Lower leg skin (tissue), 4 donors: ENCODE results near the gene HLA-DMB. TPM values are rescaled to one million over a fixed set of nuclear protein-coding genes. Genes with fewer than 3 reads are reported as not detected.

Experiments used
- DNase-seq, 2 donors: peaks; one replicate each; pipeline ENCODE4 v3.0.0-alpha.2; 2019; ENCODE audit warnings: low spot score in 2 of 2
- H3K4me3 ChIP-seq: fragments of 200-600 bp; sonication (generic); 2 replicates; pipeline ENCODE4 v1.5.1; 2017; ENCODE audit warnings: mild to moderate bottlenecking, low read depth; ENCODE audit not compliant: poor library complexity, severe bottlenecking
- CTCF ChIP-seq, 3 donors: fragments of 450-650 bp; IDR thresholded peaks; one replicate each; pipeline ENCODE4 v1.5.1; 2016; ENCODE audit warnings: antibody characterized with exemption in 3 of 3, mild to moderate bottlenecking in 3 of 3, moderate library complexity in 2 of 3
- POLR2A ChIP-seq, 2 donors: fragments of 450-650 bp; IDR thresholded peaks; one replicate each; pipeline ENCODE4 v1.6.1; 2016 to 2017; ENCODE audit warnings: antibody characterized with exemption in 2 of 2, mild to moderate bottlenecking in 1 of 2, moderate library complexity in 1 of 2
- WGBS, 2 donors: methylation state at CpG; one replicate each; pipeline ENCODE4 v1.1.5; 2018; 5-methylcytosine and 5-hydroxymethylcytosine counted together
- intact Hi-C: fragments of 100-400 bp; cut with DNase I; formaldehyde crosslinking; loops from one replicate; pipeline ENCODE4 v1.15.0; 2023; ENCODE audit warnings: low total_unique reads
- total RNA-seq, 4 donors: library from RNA; depleted of rRNA; stranded (reverse); fragments of >200 nt; gene quantifications; one replicate each; pipeline ENCODE4 v1.1.0, GENCODE V29; 2016

The HLA-DMB gene
- total RNA-seq, 4 donors from 2014 or later, result 15.3 to 23.2 (median 18.4) TPM

- 0 to 1% methylated on average over 19 of the region's 19 CpGs for WGBS, 2 donors
- peak overlapping the region; percentile 88 for H3K4me3 ChIP-seq
- peak; percentile 82 to 94 for DNase-seq
- TF ChIP-seq CTCF (IDR thresholded peaks at IDR 0.05), result no peak
- TF ChIP-seq POLR2A (IDR thresholded peaks at IDR 0.05), result no peak
- intact Hi-C loops, result no loop called here
These were observed 29.0 kb upstream of the HLA-DMB start for GRCh38 chr6:32969685-32970412.

DNA sequence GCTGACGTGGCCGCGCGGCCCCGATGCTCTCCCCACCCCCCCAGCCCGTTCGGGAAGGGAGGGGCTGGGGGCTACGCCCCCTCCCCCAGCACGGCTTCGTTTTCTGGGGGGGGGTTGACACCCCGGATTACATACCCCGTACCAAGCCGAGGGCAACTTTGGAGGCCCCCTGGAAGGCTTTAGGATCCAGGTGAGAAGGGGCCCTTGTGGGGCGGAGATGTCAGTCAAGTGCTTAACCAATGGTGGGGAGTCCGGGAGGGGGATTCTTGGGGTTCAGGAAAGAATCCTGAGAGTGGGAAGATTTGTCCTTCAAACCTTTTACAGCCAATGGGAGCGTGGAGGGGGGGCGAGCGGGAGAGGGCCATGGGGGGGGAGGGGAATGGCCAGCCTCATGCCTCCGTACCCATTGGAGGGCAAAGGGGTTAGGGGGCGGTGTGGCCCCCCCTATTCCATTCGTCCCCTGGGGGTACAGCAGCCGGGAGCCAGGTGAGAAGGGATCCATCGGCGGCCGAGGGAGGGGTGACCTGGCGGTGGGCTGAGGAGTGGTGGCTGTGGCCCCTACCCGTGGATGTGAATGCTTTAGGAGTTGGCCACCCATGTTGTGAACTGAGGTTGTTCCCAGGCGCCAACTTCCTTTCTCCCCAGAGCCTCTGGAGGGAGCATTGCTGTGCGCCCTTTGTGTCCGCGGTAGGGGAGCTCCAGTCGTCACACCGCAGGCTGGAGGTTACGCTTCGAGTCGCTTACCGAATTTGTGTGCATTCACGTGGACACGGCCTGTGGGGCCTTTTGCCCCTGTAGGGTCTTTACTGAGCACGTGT lies 28.2 kb upstream of the HLA-DMB start:
- H3K4me3 ChIP-seq, result peak overlapping the region; percentile 88
- DNase-seq, result peak; percentile 72 to 93
- TF ChIP-seq POLR2A (IDR thresholded peaks at IDR 0.05) (no peak), CTCF (IDR thresholded peaks at IDR 0.05) (no peak)
- intact Hi-C loops, result no loop called here
- 0 to 2% methylated on average over 24 to 32 of the region's 40 CpGs for WGBS, 2 donors

DNA sequence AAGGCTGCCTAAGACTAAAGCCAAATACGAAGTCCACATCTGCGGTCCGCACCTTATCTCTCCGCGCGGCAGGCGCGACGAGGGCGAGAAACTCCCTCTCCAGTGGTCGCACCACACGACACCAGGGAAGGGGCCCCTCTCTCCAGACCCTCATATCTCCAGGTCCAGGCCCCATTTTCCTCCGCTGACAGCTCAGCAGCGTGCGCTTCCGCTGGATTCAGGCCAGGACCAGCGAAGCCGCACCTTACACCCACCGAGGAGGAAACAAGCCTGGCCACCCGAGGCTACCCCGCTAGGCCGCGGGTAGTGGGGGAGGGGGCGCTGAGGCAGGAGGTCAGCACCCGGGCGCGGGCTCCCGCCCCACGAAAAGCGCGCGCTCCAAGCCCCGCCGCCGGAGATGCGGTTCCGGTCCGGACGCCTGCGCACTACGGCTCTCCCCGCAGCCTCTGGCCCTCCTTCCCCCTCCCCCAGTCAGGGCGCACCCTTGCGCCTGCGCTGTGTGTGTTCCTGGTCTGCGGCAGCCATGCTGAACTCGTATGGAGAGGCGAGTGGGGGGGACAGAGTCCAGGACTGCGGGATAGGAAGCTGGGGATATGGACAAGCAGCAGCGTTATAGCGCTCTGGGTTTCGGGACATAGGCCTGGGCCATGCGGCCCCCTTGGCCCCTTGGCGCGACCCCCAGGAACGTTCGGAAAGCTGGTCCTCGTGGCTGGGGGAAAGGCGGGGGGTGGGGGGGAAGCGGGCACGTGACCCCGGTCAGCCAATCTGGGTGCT lies 27.5 kb upstream of the HLA-DMB start, which contains the start of gene BRD2:
BRD2 (plus strand) TSS at position 502 of the 774 bp plus-strand sequence. CDS start 4,305 bp downstream, outside the sequence.
- intact Hi-C loops, result no loop called here
- DNase-seq, result peak; percentile 93 to 99
- H3K4me3 ChIP-seq, result peak within 1 kb of the TSS; percentile 88
- TF ChIP-seq POLR2A (IDR thresholded peaks at IDR 0.05), result peak in 1 of 2 donors; percentile 86
- no peak for TF ChIP-seq CTCF (IDR thresholded peaks at IDR 0.05)
- WGBS, 2 donors, result 1 to 2% methylated on average over 19 to 24 of the region's 62 CpGs

- TF ChIP-seq CTCF (IDR thresholded peaks at IDR 0.05) (peak in 1 of 3 donors; percentile 58), POLR2A (IDR thresholded peaks at IDR 0.05) (no peak)
- WGBS, 2 donors, result 6% methylated on average over 16 of the region's 16 CpGs
- DNase-seq, result no peak
- peak overlapping the region; percentile 88 for H3K4me3 ChIP-seq
- intact Hi-C loops, result no loop called here
These were observed 26.6 kb upstream of the HLA-DMB start for GRCh38 chr6:32967151-32968091.

GRCh38 chr6:32964776-32965175 lies 23.9 kb upstream of the HLA-DMB start:
- intact Hi-C loops, result no loop called here
- no peak for DNase-seq
- no peak overlapping the region for H3K4me3 ChIP-seq
- 84 to 86% methylated on average over 5 of the region's 5 CpGs for WGBS, 2 donors
- TF ChIP-seq POLR2A (IDR thresholded peaks at IDR 0.05) (no peak), CTCF (IDR thresholded peaks at IDR 0.05) (no peak)
